OCI-LY7 (cell line): Measurements from ENCODE around the gene CAMK2N1.

ENCODE experiments used
- CTCF ChIP-seq: fragments of 200-600 bp; sonication (generic); conservative IDR thresholded peaks from 2 replicates; pipeline ENCODE4 v1.5.1; 2014; ENCODE audit warnings: mild to moderate bottlenecking, antibody characterized with exemption, low read length, moderate library complexity, mixed read lengths
- EZH2phosphoT487 ChIP-seq: fragments of 200-600 bp; sonication (generic); IDR thresholded peaks from 2 replicates; pipeline ENCODE4 v1.6.1; 2018; ENCODE audit warnings: low read depth, borderline replicate concordance, mild to moderate bottlenecking, mixed run types, antibody characterized with exemption, low read length, moderate library complexity, mixed read lengths

DNA sequence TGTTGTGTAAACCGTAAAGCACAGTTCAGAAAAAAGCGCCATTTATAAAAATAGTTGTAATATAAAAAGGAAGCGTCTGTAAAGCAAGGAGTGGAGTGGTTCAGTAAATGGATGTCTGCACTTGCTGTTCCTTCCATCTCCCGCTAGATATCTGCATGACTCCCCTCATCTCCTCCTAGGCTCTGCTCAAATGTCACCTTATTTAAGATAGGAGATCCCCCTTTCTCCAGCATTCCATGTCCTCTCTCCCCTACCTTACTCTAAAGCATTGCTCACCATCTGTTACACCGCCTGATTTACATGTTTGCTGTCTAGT, 21.2 kb upstream of the CAMK2N1 start:
- TF ChIP-seq CTCF (no peak), EZH2phosphoT487 (no peak)
